ENCODE measurements around the gene SEC63.
"Not testable (repeated sequence)": the region's sequence is repeated elsewhere in the genome, so short reads cannot be mapped to it uniquely, and the experiment has no call there.

SEC63 gene

DNA sequence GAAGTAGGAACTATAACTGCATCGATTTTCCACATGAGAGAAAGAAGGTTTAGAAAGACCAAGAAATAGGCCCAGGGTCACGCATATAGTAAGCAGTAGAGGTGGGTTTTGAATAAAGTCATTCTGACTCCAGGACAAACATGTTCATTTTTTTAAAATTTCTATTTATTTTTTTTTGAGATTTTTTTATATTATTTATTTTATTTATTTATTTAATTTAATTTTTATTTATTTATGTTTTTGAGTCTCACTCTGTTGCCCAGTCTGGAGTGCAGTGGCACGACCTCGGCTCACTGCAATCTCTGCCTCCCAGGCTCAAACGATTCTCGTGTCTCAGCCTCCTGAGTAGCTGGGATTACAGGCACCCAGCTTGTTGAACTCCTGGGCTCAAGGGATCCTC lies 13.2 kb upstream of the SEC63 start:
- no peak for DNase-seq

- no peak for DNase-seq
These were observed 12.2 kb upstream of the SEC63 start for GRCh38 chr6:107970255-107970654.

GRCh38 chr6:107968081-107968480 lies 10.1 kb upstream of the SEC63 start:
- DNase-seq = no peak

GRCh38 chr6:107965746-107966145 lies 7.7 kb upstream of the SEC63 start:
- DNase-seq = no peak

DNA sequence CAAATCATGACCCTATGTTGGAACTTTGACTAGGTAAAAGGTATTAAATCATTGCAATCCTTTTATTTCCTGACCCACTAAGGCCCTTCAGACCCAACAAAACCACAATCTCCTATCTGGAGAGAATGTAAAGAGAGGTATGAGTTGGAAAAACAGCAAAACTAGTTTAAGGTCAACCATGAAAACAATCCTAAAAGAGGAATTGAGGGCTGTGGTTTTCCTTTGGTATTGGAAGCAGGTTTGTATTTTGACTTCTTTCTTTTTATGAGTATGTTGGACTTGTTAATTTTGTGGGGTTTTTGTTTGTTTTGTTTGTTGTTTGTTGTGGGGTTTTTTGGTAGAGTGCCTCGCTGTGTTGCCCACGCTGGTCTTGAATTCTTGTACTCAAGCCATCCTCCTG lies 4.7 kb upstream of the SEC63 start:
- DNase-seq = no peak

DNA sequence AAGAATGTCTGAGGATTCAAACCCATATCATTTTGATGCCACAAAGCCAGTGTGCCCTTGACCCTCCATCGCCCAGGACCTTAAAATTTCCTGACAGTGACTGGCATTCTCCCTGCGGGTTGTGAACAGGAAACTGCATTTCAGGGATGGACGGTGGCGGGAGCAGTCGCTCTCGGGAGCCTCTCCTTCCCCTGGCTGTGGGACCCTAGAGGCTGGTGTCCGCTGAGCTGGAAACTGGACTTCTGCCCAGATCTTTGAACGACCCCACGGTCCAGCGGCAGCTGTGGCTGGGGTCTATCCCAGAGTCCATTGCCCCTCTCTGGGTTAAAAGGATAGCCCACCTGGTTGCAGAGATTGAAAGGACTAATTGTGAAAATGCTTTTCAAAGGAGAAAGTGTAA lies 1.4 kb upstream of the SEC63 start:
- no peak for DNase-seq

GRCh38 chr6:107958689-107959362 lies 818 bp upstream of the SEC63 start:
- not testable (repeated sequence) for DNase-seq

GRCh38 chr6:107957308-107957908 lies 600 bp downstream of the SEC63 start:
- peak; percentile 17 to 30 (median 23) for DNase-seq

DNA sequence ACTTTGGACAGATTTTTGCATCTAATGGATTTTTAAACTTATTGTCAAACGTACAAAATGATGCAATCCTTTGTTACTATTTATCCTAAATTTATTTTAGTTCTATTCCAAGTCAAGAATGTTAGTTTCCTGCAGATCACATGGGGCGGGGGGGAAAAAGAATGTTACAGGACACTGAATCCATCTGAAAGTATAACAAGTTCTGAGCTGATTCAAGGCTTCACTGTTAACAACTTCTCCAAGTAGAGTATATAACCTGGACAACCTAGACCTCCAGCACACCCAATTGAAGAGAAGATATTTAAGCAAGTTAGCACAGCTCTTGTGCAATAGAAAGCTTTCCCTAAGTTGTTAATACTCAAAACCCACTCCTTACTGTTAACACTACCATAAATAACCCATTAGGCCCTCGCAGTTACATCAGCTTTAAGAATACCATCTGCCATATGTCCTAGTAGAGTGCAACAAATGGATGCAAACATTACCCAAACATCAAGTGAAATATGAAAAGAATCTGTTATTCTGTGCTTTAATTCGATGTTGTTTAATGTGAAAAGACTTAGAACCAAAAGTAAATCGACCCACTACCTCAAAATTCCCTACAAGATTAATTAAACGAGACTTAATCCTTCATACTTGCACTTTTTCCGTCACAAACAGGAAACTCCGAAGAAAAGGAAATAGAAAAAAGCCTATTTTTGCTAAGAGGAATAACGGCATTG lies 1.3 kb downstream of the SEC63 start:
- no peak for DNase-seq

GRCh38 chr6:107956181-107956580 lies 1.8 kb downstream of the SEC63 start:
- no peak for DNase-seq

DNA sequence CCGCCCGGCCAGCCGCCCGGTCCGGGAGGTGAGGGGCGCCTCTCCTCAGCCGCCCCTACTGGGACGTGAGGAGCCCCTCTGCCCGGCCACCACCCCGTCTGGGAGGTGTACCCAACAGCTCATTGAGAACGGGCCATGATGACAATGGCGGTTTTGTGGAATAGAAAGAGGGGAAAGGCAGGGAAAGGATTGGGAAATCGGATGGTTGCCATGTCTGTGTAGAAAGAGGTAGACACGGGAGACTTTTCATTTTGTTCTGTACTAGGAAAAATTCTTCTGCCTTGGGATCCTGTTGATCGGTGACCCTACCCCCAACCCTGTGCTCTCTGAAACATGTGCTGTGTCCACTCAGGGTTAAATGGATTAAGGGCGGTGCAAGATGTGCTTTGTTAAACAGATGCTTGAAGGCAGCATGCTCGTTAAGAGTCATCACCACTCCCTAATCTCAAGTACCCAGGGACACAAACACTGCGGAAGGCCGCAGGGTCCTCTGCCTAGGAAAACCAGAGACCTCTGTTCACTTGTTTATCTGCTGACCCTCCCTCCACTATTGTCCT lies 4.1 kb downstream of the SEC63 start:
- not testable (repeated sequence) for DNase-seq

DNA sequence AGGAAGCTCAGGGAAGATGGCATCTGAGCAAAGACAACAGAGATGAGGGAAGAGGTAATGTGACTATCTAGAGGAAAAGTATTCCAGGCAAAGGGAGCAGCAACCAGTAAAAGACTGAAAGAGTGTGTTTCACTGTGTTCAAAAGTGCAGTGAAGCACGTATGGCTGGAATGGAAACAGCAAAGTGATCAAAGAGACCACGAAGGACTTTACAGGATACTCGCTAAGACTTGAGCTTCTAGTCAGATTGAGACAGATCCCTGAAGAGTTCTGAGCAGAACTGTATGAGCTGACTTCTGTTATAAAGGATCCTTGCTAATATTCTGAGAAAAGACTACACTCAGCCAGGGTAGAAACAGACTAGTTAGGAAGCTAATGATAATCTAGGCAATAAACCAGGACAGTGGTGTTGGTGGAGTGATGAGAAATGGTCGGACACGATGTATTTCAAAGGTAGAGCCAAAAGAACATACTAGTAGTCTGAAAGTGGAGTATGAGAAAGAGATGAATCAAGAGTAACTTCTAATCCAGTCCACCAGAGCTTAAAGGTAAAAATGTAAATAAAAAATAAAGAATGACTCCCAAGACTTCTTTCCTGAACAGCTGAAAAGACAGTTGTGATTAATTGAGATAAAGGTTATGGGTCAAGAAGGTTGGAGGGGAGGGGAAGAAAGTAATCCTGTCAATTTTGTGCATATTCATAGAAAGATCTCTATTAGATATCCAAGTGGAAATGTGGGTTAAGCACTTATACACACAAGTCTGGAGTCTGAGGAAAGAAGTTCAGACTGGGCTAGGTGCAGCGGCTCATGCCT lies 14.2 kb downstream of the SEC63 start:
- no peak for DNase-seq

GRCh38 chr6:107942142-107942541 lies 15.9 kb downstream of the SEC63 start:
- DNase-seq = no peak

GRCh38 chr6:107941627-107942026 lies 16.4 kb downstream of the SEC63 start:
- DNase-seq = no peak

GRCh38 chr6:107941199-107941598 lies 16.8 kb downstream of the SEC63 start:
- DNase-seq = no peak

DNA sequence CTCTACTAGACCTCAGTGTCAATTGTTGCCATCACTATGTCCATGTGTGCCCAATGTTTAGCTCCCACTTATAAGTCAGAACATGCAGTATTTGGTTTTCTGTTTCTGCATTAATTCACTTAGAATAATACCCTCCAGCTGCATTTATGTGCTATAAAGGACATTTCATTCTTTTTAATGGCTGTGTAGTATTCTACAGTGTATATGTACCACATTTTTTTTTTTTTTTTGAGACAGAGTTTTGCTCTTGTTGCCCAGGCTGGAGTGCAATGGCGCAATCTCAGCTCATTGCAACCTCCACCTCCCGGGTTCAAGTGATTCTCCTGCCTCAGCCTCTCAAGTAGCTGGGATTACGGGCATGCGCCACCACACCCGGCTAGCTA lies 21.1 kb downstream of the SEC63 start:
- DNase-seq = not testable (repeated sequence)

DNA sequence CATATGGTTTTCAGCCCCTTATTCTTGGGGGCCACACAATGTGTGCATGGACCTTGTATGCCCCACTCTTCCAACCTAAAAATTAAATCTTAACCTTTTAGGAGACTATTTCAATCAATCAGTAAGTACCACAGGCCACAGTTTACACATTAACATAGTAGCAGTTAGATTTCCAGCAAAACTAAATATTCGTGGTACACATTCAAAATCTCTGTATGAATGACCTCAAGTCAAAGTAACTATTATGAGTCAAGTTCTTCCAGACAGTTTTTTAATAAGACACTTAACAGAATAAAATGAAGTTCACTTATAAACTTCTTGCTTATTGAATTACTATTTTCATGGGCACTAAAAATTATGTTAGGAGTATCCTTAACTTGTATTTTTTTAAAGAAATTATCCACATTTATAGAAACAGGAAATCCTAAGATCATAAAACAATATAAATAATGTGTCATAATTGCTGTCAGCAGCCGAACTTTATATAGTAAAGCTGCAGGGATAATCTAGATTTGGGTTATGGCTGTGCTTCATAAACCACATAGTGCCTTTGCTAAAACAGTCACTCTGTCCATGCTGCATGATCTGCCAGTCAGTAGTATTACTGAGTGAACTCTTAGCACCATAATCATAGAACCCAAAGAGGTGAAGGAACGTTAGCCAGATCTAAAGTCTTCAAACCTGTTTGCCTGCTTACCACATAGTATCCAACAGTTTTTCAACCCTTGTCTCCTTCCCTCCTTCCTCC lies 21.7 kb downstream of the SEC63 start:
- no peak for DNase-seq

DNA sequence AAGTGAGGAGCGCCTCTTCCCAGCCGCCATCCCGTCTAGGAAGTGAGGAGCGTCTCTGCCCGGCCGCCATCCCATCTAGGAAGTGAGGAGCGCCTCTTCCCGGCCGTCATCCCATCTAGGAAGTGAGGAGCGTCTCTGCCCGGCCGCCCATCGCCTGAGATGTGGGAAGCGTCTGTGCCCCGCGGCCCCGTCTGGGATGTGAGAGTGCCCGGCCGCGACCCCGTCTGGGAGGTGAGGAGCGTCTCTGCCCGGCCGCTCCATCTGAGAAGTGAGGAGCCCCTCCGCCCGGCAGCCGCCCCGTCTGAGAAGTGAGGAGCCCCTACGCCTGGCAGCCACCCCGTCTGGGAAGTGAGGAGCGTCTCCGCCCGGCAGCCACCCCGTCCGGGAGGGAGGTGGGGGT lies 23.8 kb downstream of the SEC63 start:
- DNase-seq = not testable (repeated sequence)

- DNase-seq = no peak
These were observed 25.4 kb downstream of the SEC63 start for GRCh38 chr6:107932580-107932979.

DNA sequence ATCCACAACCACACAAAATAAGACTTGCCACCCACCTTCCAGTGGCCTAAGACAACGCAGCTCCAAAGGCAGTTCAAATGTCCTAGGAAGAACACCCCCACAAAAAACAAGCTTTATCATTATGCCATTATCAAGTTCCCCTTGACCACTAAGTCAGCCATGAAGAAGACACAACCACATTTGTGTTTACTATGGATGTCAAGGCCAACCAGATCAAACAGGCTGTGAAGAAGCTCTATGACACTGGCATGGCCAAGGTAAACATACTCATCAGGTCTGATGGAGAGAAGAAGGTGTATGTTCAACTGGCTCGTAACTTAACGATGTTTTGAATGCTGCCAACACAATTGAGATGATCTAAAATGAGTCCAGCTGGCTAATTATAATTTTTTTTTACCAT lies 26.1 kb downstream of the SEC63 start:
- no peak for DNase-seq

DNA sequence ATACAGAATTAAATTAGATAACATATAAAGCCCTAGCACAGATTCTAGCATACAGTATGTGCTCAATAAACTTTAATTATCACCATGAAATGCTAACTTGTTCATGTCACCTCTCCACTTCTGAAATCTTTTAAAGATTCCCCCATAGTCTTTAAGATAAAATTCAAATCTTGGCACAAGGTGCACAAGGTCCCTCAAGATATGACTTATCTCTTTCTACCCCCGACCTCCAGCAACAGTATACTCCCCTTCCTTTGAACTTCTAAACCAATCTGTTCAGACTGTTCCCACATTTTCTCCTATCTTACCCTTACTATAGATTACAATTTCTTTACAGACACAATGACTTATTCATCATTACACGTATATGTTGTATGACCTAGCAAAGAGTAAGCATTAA lies 29.0 kb downstream of the SEC63 start:
- no peak for DNase-seq

All from activated CD4-positive, CD25-positive, alpha-beta regulatory T cell (primary cell).